ENCODE results near the gene ANXA8.
"Not testable (repeated sequence)": the region's sequence is repeated elsewhere in the genome, so short reads cannot be mapped to it uniquely, and the experiment has no call there.

Gene ANXA8

GRCh38 chr10:47462577-47463358 is 21.1 kb downstream of the ANXA8 start:
- DNase-seq: not testable (repeated sequence)

DNA sequence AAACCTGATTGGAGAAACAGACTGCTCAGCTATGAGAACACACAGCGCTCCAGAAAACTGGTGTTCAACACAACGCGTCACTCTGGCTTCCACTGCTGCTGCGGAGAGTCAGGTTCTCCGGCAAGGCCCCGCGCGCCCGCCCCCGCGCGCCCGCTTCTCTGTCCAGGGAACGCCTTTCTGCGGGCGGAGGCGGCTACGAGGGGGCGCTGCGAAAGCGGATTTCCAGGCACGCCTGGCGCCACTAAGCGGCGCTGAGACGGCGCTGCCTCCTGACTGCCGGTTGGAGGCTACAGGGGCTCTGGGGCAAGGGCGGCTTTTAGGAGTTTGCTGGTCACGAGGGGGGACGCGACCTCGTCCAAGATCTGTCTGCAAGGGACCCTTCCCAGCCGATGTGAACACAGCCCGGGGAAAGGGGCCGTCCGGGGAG is 22.6 kb downstream of the ANXA8 start:
- not testable (repeated sequence) for DNase-seq

DNA sequence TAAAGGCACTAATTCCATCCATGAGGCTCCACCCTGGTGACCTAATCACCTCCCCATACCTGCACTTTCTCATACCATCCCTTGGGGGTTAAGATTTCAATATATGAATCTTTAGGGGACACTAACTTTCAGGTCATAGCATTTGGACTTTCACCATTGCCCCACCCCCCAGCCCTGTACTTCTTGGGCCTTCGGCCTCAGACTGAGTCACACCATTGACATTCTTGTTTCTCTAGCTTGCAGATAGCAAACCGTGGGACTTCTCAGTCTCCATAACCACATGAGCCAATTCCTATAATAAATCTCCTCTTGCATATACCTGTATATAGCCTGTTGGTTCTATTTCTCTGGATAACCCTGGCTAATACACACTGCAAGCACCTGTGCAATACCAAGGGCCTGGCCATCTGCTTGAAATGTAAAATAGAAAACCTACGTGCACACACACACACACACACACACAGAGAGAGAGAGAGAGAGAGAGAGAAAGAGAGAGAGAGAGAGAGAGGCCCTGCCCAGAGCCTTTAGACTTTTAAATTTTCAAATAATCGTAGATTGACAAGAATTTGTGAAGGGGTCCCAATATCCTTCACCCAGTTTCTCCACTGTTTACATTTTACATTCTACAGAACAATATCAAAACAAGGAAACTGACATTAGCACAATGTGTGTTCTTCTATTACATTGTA is 25.3 kb downstream of the ANXA8 start:
- DNase-seq: no peak

DNA sequence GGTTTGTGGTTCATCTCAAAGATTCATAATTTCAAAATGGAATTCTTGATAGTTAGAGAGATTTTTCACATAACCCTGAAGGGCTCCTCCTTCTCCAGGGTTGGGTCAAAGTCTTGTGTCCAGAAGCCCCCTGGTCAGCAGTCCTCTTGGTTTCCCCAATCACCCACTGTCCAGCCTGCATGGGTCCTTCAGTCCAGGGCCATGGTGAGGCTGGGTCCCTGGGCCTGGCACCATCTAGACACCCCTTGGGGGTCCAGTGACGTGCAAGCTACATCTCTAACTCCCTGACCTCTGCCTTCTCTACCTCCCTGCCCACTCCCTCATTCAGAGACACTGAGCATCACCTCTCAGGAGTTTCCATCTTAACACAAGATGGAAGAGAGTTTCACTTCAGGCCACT is 26.1 kb downstream of the ANXA8 start:
- DNase-seq: no peak

DNA sequence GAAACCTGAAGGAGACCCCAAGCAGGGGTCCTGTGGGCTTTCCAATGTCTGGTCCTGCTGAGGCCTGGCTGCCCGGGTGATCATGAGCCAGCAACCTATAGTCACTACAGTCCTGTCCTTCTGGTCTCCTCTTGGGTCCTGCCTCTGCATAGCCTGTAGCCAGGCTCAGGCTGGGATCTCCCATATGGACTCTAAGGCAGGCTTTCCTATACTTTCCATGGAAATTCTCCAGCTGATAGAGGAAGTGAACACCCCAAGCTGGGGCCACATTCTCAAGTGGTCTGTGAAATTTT is 26.4 kb downstream of the ANXA8 start:
- no peak for DNase-seq

DNA sequence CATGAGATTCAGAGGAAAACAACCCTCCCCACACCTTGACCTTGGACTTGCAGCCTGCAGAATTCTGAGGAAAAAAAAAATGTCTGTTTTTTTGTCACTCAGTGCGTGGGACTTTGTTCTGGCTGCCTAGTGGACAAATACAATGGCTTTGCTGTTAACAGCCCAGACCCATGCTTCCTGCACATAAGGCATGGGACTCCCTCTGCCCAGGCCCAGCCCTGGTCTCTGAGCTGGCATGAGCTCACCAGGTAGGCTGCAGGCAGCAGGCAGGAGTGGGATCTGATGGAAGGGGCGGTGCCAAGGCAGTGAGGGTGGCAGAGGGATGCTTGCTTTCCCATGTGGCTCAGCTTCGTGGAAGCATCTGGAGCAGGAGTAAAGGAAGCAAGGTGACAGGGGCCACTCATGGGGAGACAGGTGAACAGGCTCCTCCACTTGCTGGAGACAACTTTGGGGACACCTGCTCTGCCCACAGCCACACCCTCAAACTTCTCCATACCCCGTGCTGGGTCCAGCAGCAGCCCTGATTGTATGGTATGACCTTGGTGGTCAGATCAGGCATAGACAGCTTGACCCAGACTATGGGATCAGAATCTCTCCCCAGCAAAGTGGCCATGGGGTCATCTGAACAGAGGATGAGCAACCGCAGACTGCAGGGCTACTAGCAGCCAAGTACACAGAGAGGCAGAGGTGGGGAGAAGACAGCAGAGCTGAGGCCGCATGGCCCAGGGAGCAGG is 27.0 kb downstream of the ANXA8 start:
- DNase-seq: no peak

DNA sequence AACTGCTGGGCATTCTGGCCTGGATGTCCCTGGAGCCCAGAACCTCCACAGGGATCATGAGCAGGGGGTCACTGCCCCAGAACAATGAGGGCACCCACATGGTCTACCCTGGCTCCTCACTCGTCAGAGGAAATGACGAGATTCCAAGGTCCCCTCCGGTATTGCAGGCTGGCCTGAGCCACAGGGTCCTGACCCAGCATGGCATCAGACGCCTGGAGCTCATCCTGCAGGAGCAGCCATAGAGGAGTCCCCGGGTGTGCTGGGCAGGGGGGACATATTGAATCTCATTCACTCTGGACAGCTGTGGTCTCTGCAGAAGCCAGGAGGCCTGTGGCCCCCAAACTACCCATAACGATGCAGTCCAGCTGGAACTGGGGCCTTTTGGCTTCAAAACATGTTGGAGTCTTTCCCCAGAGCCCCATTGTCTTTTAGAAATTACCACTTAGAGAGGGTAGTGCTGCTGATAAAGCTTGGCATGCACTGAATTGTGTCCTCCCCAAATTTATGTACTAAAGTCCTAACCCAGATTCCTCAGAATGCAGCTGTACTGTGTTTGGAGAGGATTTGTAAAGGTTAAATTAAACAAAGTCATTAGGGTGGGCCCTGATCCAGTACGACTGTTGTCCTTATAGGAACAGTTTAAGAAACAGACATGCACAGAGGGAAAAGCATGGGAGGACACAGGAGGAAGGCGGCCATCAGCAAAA is 27.7 kb downstream of the ANXA8 start:
- DNase-seq: no peak

DNA sequence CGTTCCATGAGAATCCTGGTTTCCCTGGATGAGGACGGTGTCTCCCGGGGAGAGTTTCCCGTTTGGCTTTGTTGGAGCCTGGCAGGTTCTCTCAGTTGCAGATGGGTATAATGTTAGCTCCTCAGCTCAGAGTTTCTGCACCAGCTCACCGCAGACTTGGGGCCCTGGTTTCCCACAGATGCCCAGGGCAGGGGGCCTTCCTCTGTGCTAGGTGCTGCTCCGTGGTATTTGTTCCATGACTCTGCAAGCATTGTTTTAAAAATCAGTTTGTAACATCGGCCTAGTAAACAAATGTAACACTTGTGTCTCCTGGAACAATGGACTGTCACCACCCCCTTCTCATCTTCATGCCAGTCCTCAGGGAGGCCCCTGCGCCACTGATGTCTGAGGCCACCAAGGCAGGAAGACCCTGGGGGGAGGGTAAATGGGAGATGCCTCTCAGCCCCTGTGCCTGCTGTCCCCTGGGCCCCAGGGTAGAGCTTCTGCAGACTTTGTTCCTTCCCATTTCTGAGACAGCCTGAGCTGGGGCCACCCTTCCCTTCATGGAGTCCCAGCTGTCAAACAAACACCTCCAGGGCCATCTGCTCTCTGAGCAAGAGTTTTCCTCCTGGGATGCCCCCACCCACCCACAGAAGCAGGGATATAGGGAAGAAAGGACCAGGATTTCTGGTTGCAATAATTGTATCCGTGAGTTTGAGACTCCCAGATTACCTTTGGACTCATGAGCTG is 28.4 kb downstream of the ANXA8 start:
- not testable (repeated sequence) for DNase-seq

DNA sequence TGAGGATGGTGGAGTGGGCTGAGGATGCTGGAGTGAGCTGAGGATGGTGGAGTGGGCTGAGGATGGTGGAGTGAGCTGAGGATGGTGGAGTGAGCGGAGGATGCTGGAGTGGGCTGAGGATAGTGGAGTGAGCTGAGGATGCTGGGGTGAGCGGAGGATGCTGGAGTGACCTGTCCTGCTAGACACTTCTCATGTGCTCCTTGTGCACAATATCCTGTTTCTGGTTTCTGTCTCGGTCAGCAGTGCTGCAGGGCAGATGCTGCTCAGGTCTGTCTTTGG is 29.2 kb downstream of the ANXA8 start:
- DNase-seq: no peak

- DNase-seq: no peak
These were observed 29.7 kb downstream of the ANXA8 start for GRCh38 chr10:47454008-47454779.

DNA sequence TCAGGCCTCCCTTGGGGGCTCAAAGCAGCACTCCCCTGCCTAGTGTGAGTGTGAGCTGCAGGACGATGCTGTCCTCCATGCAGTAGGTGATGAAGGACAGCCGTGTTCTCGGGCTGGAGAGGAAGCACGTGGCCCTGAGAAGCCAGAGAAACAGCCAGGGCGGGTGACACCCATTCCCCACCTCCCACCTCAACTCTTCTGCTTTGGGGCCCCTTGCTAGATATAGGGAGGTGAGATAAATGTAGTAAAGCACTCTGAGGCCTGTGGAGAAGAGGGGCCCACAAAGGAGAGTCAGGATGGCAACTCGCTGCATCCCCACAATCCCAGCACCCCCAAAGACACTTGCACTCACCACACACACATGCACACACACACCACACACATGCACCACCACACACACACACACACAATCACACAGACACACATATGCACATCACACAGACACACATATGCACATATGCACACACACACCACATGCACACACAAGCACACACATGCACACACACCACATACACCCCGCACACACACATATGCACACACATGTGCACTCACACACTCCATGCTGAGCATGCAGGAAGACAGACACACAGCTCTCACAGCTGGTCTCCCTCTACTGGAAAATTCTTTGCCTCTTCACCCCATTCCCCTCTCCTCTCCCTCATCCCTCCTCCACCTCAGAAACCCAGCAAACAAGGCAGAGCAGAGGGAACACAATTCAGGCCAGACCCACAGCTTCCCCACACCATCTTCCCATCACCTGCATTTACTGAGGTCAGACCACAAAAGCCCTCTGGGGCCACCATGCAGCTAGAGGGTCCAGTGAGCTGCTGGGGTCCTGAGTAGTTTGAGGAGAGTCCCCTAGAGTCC is 30.5 kb downstream of the ANXA8 start:
- DNase-seq: no peak

DNA sequence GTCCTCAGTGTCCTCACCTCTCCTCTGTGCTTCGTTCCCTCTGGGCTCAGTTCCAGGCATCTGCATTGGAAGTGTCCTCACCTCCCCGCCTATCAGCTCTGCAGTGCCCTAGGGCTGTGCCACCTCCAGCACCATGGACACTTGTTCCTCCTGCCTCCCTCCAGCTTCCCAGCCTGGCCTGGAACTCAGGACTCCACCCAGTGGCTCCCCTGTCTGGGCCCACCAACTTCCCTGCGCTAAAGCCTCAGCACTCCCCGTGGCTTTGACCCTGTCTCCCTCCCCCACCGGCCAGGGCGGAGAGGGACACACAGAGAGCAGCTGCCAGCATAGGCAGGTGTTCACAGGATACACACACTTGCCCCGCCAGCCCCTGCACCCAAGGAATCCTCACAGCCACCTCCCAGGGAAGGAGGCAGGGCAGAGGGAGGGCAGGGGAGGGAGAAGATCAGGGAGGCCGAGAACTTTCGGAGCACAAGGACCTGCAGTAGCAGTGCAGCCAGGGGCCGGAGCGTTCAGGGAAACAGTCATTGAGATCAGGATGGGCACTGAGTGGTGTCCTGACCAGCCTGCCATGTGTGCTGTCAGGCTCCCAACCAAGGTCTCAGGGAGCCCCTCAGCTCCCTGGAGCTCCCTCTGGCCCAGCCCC is 31.3 kb downstream of the ANXA8 start:
- no peak for DNase-seq

GRCh38 chr10:47451998-47452494 is 31.9 kb downstream of the ANXA8 start:
- DNase-seq: no peak

DNA sequence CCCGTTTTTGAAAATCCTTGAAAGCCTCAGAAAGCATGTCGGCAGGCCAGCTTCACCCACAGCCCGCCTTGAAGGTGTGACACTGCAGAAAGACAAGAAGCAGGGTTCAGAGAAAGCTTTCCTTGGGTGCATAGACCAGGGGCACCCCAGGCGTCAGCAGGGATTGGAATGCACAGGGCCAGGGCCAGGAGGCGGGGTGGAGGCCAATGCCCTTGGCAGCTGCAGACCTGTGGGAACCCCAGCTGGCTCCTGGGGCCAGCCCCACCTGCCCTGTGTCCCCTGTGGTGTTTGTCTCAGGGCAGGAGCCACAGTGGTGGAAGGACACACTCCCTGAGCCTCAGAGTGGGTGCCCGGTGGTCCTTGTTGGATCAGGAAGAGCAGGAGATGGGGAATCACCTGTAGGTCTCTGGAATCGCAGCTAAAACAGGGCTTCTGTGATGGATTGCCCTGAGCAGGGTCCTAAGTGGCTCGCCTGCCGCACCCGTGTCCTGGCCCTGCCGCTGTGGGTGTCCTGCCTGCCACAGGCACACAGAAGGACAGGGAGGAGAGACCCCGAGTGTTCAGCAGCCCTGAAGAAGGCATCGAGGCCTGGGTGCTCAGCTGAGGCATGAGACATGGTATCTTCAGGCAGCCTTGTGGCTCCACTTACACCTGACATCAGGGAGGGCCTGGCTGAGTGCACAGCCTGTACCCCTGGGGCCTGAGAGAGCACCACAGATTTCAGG is 32.5 kb downstream of the ANXA8 start:
- DNase-seq: no peak

- no peak for DNase-seq
These were observed 33.5 kb downstream of the ANXA8 start for GRCh38 chr10:47450442-47450841.

DNA sequence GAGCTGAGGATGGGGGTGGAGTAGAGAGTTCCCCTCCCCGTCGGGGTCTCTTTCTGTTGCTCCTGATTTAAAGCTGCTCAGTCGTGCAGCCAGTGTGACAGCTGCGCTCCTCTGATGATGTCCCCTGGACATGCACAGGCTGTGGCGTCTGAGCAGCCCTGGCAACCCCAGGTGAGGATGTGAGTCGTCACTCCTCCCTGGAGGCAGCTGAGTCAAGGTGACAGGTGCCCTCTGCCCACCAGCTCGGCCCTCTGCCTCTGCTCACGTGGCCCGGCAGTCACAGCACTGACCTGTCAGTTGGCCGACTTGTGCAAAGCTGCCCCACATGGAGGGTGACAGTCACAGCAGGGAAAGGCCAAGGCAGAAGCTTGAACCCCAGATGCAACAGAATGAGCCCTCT is 33.9 kb downstream of the ANXA8 start:
- no peak for DNase-seq

GRCh38 chr10:47449102-47449978 is 34.6 kb downstream of the ANXA8 start:
- DNase-seq: no peak

GRCh38 chr10:47447705-47448104 is 36.2 kb downstream of the ANXA8 start:
- no peak for DNase-seq

GRCh38 chr10:47447209-47447608 is 36.7 kb downstream of the ANXA8 start:
- no peak for DNase-seq

All from activated CD8-positive, alpha-beta memory T cell treated with anti-CD3 and anti-CD28 coated beads for 24 hours (primary cell).